ENCODE data around the gene STARD8.

STARD8 gene

DNA sequence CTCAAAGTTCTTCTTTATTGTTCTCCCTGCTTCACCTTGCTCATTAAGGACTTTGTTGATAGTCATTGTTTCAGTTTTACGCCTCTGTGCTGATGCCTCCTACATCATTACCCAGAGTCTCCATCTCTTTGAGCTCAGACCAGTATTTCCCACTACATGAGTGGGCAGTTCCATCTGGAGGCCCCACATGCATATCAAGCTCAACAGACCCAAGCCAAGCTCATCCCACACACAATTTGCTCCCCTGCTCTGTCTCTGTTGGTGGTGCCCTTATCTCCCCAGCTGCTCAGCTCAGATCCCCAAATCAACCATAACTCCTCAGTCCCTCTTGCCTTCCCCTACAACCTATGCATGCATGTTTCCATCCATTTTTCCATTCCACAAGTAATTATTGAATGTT, 96.3 kb downstream of the STARD8 start:
- Histone ChIP-seq H3K4me3 (ENCODE audit: low read depth, low read length) (no peak overlapping the region), H3K4me1 (ENCODE audit: control insufficient read depth, insufficient read depth, low read length) (no peaks in the 10 kb centered on the region), H3K27me3 (ENCODE audit: control insufficient read depth, insufficient read depth, low read length) (no peaks in the 10 kb centered on the region), H3K9me3 (ENCODE audit: control insufficient read depth, insufficient read depth, low read length) (peaks cover 3% of the 10 kb centered on the region), H3K36me3 (ENCODE audit: control insufficient read depth, insufficient read depth, low read length) (no peaks in the 10 kb centered on the region), H3K9ac (ENCODE audit: low read depth, low read length) (no peak overlapping the region)

DNA sequence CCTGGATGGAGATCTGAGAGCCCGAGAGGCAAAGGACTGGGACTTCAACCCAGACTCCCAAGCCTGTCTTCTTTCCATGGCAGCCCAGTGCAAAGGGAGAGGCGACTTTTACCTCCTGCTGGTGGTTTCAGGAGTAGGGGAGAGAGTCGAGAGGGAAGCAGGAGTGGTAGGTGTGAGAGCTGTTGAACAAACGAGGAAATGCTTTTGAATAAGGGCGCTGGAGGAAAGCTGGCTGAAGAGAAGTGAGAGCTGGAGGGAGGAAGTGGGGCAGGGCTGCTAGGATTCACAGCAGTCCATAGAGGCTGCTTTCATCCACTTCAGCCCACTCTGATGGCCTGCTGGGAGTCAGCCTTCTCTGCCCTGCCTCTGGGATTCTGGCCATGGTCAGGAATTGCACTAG, 99.5 kb downstream of the STARD8 start:
- Histone ChIP-seq H3K36me3 (ENCODE audit: control insufficient read depth, insufficient read depth, low read length) (no peaks in the 10 kb centered on the region), H3K9me3 (ENCODE audit: control insufficient read depth, insufficient read depth, low read length) (peaks cover 3% of the 10 kb centered on the region), H3K4me1 (ENCODE audit: control insufficient read depth, insufficient read depth, low read length) (no peaks in the 10 kb centered on the region), H3K9ac (ENCODE audit: low read depth, low read length) (no peak overlapping the region), H3K4me3 (ENCODE audit: low read depth, low read length) (no peak overlapping the region), H3K27me3 (ENCODE audit: control insufficient read depth, insufficient read depth, low read length) (no peaks in the 10 kb centered on the region)

DNA sequence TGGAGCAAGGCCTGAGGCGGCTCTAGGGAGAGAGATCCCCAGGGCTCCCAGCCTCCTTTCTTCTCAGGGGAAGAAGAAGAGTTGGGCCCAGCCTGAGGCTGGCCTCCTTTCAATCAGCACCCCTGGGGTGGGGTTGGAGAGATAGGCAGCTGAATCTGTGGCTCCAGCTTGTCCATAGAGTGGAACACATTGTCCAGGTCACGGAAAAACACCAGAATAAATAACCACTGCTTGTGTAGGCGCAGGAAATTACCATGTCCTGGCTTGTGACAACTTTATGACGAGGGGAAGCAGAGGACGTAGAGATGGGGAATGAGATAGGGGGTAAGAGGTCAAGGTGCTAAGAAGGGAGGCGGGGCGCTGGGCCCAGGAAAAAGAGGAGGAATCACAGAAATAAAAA, 100.6 kb downstream of the STARD8 start:
- peaks cover 3% of the 10 kb centered on the region for H3K9me3 ChIP-seq (ENCODE audit: control insufficient read depth, insufficient read depth, low read length)
- H3K4me3 ChIP-seq (ENCODE audit: low read depth, low read length) = no peak overlapping the region
- no peak overlapping the region for H3K9ac ChIP-seq (ENCODE audit: low read depth, low read length)

DNA sequence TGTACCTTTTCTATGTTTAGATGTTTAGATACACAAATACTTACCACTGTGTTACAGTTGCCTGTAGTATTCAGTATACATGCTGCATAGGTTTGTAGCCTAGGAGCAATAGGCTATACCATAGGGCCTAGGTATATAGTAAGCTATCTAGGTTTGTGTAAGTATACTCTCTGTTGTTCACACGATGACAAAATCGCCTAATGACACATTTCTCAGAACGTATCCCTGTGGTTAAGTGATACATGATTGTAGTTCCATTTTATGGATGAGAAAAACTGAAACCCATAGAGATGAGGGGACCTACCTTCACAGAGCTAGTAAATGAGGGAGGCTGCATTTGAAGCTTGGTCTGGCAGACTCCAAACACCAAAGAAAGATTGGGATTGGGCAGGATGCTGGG, 102.0 kb downstream of the STARD8 start:
- Histone ChIP-seq H3K9me3 (ENCODE audit: control insufficient read depth, insufficient read depth, low read length) (peaks cover 3% of the 10 kb centered on the region), H3K4me1 (ENCODE audit: control insufficient read depth, insufficient read depth, low read length) (no peaks in the 10 kb centered on the region), H3K27me3 (ENCODE audit: control insufficient read depth, insufficient read depth, low read length) (no peaks in the 10 kb centered on the region), H3K36me3 (ENCODE audit: control insufficient read depth, insufficient read depth, low read length) (no peaks in the 10 kb centered on the region), H3K4me3 (ENCODE audit: low read depth, low read length) (no peak overlapping the region), H3K9ac (ENCODE audit: low read depth, low read length) (no peak overlapping the region)

More for the DNA sequence above, 100.6 kb downstream of the STARD8 start:
- Histone ChIP-seq H3K36me3 (ENCODE audit: control insufficient read depth, insufficient read depth, low read length) (no peaks in the 10 kb centered on the region), H3K27me3 (ENCODE audit: control insufficient read depth, insufficient read depth, low read length) (no peaks in the 10 kb centered on the region), H3K4me1 (ENCODE audit: control insufficient read depth, insufficient read depth, low read length) (no peaks in the 10 kb centered on the region)

DNA sequence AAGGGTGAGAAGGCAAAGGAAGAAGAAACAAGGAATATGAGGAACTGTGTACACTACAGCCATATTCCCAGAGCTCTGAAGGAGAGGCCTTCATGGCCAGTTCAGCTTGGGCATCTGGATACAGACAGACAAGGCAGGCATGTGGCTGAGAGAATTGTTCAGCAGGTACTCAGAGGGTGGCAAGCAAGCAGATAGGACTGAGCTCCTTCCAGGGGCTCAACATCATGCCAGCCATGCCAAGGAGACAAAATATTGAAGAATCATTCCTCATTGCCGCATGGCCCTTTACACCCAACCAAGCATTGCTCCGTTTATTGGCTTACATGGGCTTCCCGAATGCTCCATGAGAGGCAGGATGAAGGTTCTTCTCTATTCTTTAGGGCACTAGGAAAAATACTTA, 102.8 kb downstream of the STARD8 start:
- Histone ChIP-seq H3K4me3 (ENCODE audit: low read depth, low read length) (no peak overlapping the region), H3K4me1 (ENCODE audit: control insufficient read depth, insufficient read depth, low read length) (no peaks in the 10 kb centered on the region), H3K9me3 (ENCODE audit: control insufficient read depth, insufficient read depth, low read length) (peaks cover 3% of the 10 kb centered on the region), H3K9ac (ENCODE audit: low read depth, low read length) (no peak overlapping the region), H3K27me3 (ENCODE audit: control insufficient read depth, insufficient read depth, low read length) (no peaks in the 10 kb centered on the region), H3K36me3 (ENCODE audit: control insufficient read depth, insufficient read depth, low read length) (no peaks in the 10 kb centered on the region)

DNA sequence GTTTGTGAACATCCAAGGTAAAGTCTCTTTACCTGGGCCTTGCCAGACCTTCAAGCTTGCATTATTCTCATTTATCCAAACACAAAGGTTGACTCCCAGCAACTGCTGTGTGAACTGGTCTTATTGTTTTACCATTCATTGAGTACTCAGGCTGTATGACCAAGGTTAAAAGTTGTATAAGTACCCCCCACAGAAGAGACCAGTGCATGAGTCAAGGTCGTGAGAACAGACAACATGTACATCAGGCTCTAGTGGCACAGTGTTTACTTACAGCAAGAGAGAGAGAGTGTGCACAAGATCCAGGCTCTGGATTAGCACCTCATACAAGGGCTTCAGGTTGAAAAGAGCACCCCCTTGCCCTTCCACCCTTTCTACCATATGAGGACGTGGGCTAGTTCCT, 103.9 kb downstream of the STARD8 start:
- Histone ChIP-seq H3K9me3 (ENCODE audit: control insufficient read depth, insufficient read depth, low read length) (peaks cover 3% of the 10 kb centered on the region), H3K4me1 (ENCODE audit: control insufficient read depth, insufficient read depth, low read length) (no peaks in the 10 kb centered on the region), H3K36me3 (ENCODE audit: control insufficient read depth, insufficient read depth, low read length) (no peaks in the 10 kb centered on the region), H3K9ac (ENCODE audit: low read depth, low read length) (no peak overlapping the region), H3K27me3 (ENCODE audit: control insufficient read depth, insufficient read depth, low read length) (no peaks in the 10 kb centered on the region), H3K4me3 (ENCODE audit: low read depth, low read length) (no peak overlapping the region)

DNA sequence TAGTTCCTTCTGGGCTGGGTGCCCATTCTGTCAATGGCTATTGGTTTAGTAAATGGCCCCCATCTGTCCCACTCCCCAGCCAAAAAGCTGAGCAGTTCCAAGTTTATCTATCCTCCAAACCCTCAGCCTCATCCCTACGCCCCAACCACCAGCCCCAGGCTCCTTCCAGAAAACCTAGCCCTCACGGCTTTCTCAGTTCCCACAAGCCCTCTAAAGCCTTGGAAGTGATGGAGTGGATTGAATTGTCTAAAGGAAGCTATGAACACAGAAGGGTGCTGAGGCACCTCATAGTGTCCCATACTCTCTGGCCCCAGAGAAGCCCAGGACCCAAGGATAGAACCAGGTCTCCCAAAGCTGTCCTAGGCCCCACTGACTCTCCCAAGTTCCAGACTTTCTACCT, 105.8 kb downstream of the STARD8 start:
- Histone ChIP-seq H3K4me1 (ENCODE audit: control insufficient read depth, insufficient read depth, low read length) (no peaks in the 10 kb centered on the region), H3K9me3 (ENCODE audit: control insufficient read depth, insufficient read depth, low read length) (no peaks in the 10 kb centered on the region), H3K4me3 (ENCODE audit: low read depth, low read length) (no peak overlapping the region), H3K9ac (ENCODE audit: low read depth, low read length) (no peak overlapping the region), H3K27me3 (ENCODE audit: control insufficient read depth, insufficient read depth, low read length) (no peaks in the 10 kb centered on the region), H3K36me3 (ENCODE audit: control insufficient read depth, insufficient read depth, low read length) (no peaks in the 10 kb centered on the region)

DNA sequence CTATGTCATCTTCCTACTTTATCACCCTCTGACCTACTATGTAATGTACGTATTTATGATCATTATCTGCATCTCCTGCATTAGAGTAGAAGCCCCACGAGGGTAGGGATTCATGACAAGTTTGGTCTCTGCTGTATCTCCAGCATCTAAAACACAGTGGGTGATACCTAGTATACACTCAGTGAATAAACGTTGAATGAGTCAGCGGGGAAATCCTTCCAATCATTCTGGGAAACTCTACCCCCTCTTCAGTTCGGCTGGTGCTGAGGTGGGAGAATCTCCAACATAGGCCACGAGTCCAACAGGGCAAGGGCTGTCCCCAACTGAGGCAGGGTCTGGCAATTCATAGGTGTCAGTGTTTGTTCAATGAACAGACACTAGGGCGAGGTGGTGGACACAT, 106.9 kb downstream of the STARD8 start:
- Histone ChIP-seq H3K36me3 (ENCODE audit: control insufficient read depth, insufficient read depth, low read length) (no peaks in the 10 kb centered on the region), H3K27me3 (ENCODE audit: control insufficient read depth, insufficient read depth, low read length) (no peaks in the 10 kb centered on the region), H3K9ac (ENCODE audit: low read depth, low read length) (no peak overlapping the region)

DNA sequence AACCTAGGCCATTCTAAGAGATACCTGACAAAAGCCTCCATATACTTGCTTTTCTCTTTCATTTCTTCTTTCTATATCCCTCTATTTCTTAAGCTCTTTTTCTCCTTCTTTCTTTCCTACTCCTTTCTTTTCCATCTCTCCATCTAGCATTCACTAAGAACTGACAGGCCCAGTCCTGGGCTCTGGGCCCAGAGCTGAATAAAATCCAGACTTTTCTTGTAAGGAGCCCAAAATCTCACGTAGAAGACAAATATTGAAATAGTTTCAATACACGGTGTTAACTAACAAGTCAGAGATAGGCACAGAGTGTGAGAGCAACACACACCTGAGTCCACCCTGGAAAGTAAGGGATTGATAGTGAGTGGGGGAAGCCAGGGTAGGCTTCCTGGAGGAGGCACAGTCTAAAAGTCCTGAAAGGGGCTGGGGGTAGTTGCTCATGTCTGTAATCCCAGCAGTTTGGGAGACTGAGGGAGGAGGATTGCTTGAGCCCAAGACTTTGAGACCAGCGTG, 108.2 kb downstream of the STARD8 start:
- Histone ChIP-seq H3K9me3 (ENCODE audit: control insufficient read depth, insufficient read depth, low read length) (no peaks in the 10 kb centered on the region), H3K9ac (ENCODE audit: low read depth, low read length) (no peak overlapping the region), H3K27me3 (ENCODE audit: control insufficient read depth, insufficient read depth, low read length) (no peaks in the 10 kb centered on the region), H3K36me3 (ENCODE audit: control insufficient read depth, insufficient read depth, low read length) (no peaks in the 10 kb centered on the region), H3K4me1 (ENCODE audit: control insufficient read depth, insufficient read depth, low read length) (no peaks in the 10 kb centered on the region), H3K4me3 (ENCODE audit: low read depth, low read length) (no peak overlapping the region)

More for the DNA sequence above, 106.9 kb downstream of the STARD8 start:
- Histone ChIP-seq H3K9me3 (ENCODE audit: control insufficient read depth, insufficient read depth, low read length) (no peaks in the 10 kb centered on the region), H3K4me1 (ENCODE audit: control insufficient read depth, insufficient read depth, low read length) (no peaks in the 10 kb centered on the region), H3K4me3 (ENCODE audit: low read depth, low read length) (no peak overlapping the region)

DNA sequence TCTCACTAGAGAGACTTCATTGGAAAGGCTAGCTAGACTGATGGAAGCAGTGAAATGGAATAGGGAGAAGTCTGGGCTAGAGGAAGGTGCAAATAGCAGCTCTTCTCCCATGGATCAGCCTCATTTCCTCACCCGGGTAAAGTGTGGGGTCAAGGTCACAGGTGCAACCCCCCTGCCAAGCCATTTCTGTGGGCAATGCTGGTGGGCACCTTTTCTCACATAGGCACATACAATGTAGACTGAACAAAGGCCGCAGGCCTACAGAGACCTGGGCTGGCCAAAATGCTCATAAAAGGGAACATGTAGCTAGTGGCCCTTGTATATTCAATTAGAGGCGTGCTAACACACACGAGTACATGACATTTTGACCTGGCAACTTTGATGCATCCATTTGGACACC, 109.9 kb downstream of the STARD8 start:
- Histone ChIP-seq H3K4me3 (ENCODE audit: low read depth, low read length) (no peak overlapping the region), H3K36me3 (ENCODE audit: control insufficient read depth, insufficient read depth, low read length) (no peaks in the 10 kb centered on the region), H3K27me3 (ENCODE audit: control insufficient read depth, insufficient read depth, low read length) (no peaks in the 10 kb centered on the region), H3K4me1 (ENCODE audit: control insufficient read depth, insufficient read depth, low read length) (no peaks in the 10 kb centered on the region), H3K9me3 (ENCODE audit: control insufficient read depth, insufficient read depth, low read length) (no peaks in the 10 kb centered on the region), H3K9ac (ENCODE audit: low read depth, low read length) (no peak overlapping the region)

DNA sequence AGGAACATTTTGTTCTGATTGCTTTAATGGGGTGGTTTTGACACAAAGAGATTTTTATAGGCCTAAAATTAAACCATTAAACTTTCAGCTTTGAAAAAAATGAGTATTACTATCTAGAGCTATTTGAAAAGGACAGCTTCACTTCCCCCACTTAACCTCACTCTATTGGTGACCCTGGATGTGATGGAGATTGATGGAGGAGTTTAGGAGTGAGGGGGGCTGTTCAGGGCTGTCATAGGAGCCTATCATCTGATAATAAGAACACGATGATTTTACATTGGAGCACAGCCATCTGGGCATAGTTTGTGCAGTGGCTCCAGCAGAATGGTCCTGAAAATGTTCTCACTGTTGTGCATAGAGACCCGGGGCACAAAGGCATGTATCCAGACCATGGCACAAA, 110.3 kb downstream of the STARD8 start:
- H3K9ac ChIP-seq (ENCODE audit: low read depth, low read length) = no peak overlapping the region
- H3K27me3 ChIP-seq (ENCODE audit: control insufficient read depth, insufficient read depth, low read length) = no peaks in the 10 kb centered on the region
- H3K4me1 ChIP-seq (ENCODE audit: control insufficient read depth, insufficient read depth, low read length) = no peaks in the 10 kb centered on the region
- H3K4me3 ChIP-seq (ENCODE audit: low read depth, low read length) = no peak overlapping the region
- H3K9me3 ChIP-seq (ENCODE audit: control insufficient read depth, insufficient read depth, low read length) = no peaks in the 10 kb centered on the region
- no peaks in the 10 kb centered on the region for H3K36me3 ChIP-seq (ENCODE audit: control insufficient read depth, insufficient read depth, low read length)

DNA sequence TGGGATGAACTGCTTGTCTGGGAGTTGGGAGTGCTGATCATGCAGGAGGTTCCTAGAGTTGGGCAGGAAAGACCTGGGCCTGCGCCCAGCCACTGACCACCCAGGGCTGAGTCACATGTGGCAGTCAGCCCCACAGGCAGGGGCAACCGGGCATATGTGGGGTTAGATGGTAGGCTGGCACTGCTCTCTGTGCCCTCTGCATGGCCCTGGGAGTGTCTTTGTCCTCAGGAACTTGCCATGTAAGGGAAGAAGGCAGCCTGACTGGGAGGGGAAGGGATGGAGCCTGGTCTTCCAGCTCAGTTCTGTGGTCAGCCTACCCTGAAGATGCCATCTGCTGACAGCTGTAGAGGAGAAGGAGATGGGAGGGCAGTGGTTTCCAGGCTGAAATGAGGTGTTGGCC, 111.2 kb downstream of the STARD8 start:
- no peaks in the 10 kb centered on the region for H3K9me3 ChIP-seq (ENCODE audit: control insufficient read depth, insufficient read depth, low read length)
- H3K9ac ChIP-seq (ENCODE audit: low read depth, low read length) = no peak overlapping the region
- no peaks in the 10 kb centered on the region for H3K27me3 ChIP-seq (ENCODE audit: control insufficient read depth, insufficient read depth, low read length)
- no peak overlapping the region for H3K4me3 ChIP-seq (ENCODE audit: low read depth, low read length)
- H3K4me1 ChIP-seq (ENCODE audit: control insufficient read depth, insufficient read depth, low read length) = no peaks in the 10 kb centered on the region
- no peaks in the 10 kb centered on the region for H3K36me3 ChIP-seq (ENCODE audit: control insufficient read depth, insufficient read depth, low read length)

DNA sequence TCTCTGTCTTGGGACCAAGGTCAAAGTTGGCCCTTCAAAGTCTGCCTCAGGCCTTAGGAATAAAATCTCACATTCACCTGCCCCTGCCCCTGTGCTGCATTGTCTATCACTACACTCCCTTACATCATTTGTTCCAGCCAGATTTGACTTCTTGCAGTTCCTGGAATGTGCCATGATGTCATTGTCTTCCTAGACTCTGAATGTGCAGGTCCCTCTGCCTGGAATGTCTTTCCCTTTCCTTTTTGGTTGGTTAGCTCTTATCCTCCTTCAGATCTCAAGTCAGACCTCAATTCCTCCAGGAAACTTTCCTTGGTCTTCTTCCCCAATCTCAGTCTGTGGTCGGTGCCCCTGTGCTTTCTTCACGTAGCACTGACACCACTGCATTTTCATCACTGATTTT, 113.6 kb downstream of the STARD8 start:
- no peaks in the 10 kb centered on the region for H3K4me1 ChIP-seq (ENCODE audit: control insufficient read depth, insufficient read depth, low read length)
- H3K9me3 ChIP-seq (ENCODE audit: control insufficient read depth, insufficient read depth, low read length) = no peaks in the 10 kb centered on the region
- no peaks in the 10 kb centered on the region for H3K36me3 ChIP-seq (ENCODE audit: control insufficient read depth, insufficient read depth, low read length)
- no peak overlapping the region for H3K4me3 ChIP-seq (ENCODE audit: low read depth, low read length)
- no peaks in the 10 kb centered on the region for H3K27me3 ChIP-seq (ENCODE audit: control insufficient read depth, insufficient read depth, low read length)
- no peak overlapping the region for H3K9ac ChIP-seq (ENCODE audit: low read depth, low read length)

Data from iPS-15b (cell line).